Panc1 (cell line): ENCODE data around the gene PKNOX2. TPM values are rescaled to one million over a fixed set of nuclear protein-coding genes. Genes with fewer than 3 reads are reported as not detected.

ENCODE experiments used
- ATAC-seq: fragments of 200-7000 bp; cut with Tn5 transposase; 2 replicates; pipeline ENCODE4 v1.9.1; 2020; ENCODE audit warnings: mild to moderate bottlenecking, moderate library complexity
- BruUV-seq: library from RNA; stranded (reverse); fragments of 400-500 nt; replicated peaks from 2 replicates; lab custom pipeline; 2021; lab: Mats Ljungman, UMichigan
- CTCF ChIA-PET: fragments of 300-600 bp; sonication (Branson Sonifier 250); formaldehyde crosslinking; loops from one replicate; lab custom pipeline; 2022; ENCODE audit warnings: antibody characterized with exemption; lab: Charles Lee
- POLR2A ChIA-PET: fragments of 300-600 bp; sonication (Branson Sonifier 250); formaldehyde crosslinking; loops from one replicate; lab custom pipeline; 2022; ENCODE audit warnings: antibody characterized with exemption; lab: Charles Lee
- DNase-seq: peaks from one replicate; pipeline ENCODE4 v3.0.0-alpha.2; 2010; ENCODE audit warnings: low read depth, low spot score
- H3K27ac ChIP-seq: 2 replicates; pipeline ENCODE4 v1.5.1; 2011; ENCODE audit warnings: mild to moderate bottlenecking, low read length, inconsistent platforms
- H3K27me3 ChIP-seq: fragments of 200-500 bp; sonication (Bioruptor generic); 2 replicates; pipeline ENCODE4 v1.6.0; 2014; ENCODE audit warnings: low read length, inconsistent platforms; ENCODE audit not compliant: control insufficient read depth, insufficient read depth
- H3K36me3 ChIP-seq: fragments of 200-500 bp; sonication (Bioruptor generic); 2 replicates; pipeline ENCODE4 v1.5.1; 2014; ENCODE audit warnings: inconsistent platforms, mild to moderate bottlenecking, low read length, moderate library complexity; ENCODE audit not compliant: control insufficient read depth, insufficient read depth
- H3K4me1 ChIP-seq: 2 replicates; pipeline ENCODE4 v1.5.1; 2011; ENCODE audit warnings: inconsistent platforms, mild to moderate bottlenecking, low read length, moderate library complexity; ENCODE audit not compliant: control insufficient read depth, insufficient read depth
- H3K4me3 ChIP-seq, 2 experiments: 2 replicates each; pipeline ENCODE4 v1.5.1; 2011 to 2012; ENCODE audit warnings: low read depth in 2 of 2, low read length in 2 of 2, mild to moderate bottlenecking in 2 of 2, inconsistent platforms in 1 of 2, moderate library complexity in 1 of 2
- H3K9me3 ChIP-seq: fragments of 200-500 bp; sonication (Bioruptor generic); 2 replicates; pipeline ENCODE4 v1.5.1; 2014; ENCODE audit warnings: low read depth, mild to moderate bottlenecking, inconsistent platforms, low read length, moderate library complexity; ENCODE audit not compliant: control insufficient read depth, insufficient read depth
- POLR2AphosphoS5 ChIP-seq: IDR thresholded peaks from 2 replicates; pipeline ENCODE4 v1.6.1; 2012; ENCODE audit warnings: mild to moderate bottlenecking, low read depth, low read length, moderate library complexity
- SIN3A ChIP-seq: IDR thresholded peaks from 2 replicates; pipeline ENCODE4 v1.6.1; 2012; ENCODE audit warnings: low read depth, mild to moderate bottlenecking, low read length, moderate library complexity, borderline replicate concordance; ENCODE audit not compliant: insufficient read depth
- TCF7L2 ChIP-seq: IDR thresholded peaks from 2 replicates; pipeline ENCODE4 v1.6.1; 2011; ENCODE audit warnings: mild to moderate bottlenecking, low read depth, low read length, inconsistent platforms
- in situ Hi-C: cut with HindIII; loops from 2 replicates; pipeline ENCODE4 v1.10.0; 2016; ENCODE audit warnings: low sequenced_read_pairs, low pct_unique_long_range_greater_than_20kb
- intact Hi-C: fragments of 100-400 bp; cut with micrococcal nuclease; formaldehyde crosslinking; loops from one replicate; pipeline ENCODE4 v1.10.0; 2022; ENCODE audit not compliant: unreplicated experiment
- total RNA-seq: library from RNA; stranded (reverse); gene quantifications from one replicate; pipeline ENCODE4 v1.2.1, GENCODE V29; 2021; ENCODE audit not compliant: unreplicated experiment
- TF ChIP-seq, protein P1 (sequence below): fragments of 450-650 bp; IDR thresholded peaks from 2 replicates; pipeline ENCODE4 v1.5.1; 2017; ENCODE audit warnings: mild to moderate bottlenecking
- TF ChIP-seq, protein P2 (sequence below), 2 experiments: IDR thresholded peaks; 2 replicates each; pipeline ENCODE4 v1.6.1; 2011 to 2012; ENCODE audit warnings: low read depth in 2 of 2, control low read depth in 1 of 2, low read length in 1 of 2, mild to moderate bottlenecking in 1 of 2, moderate library complexity in 1 of 2; ENCODE audit not compliant: insufficient read depth in 1 of 2

Gene PKNOX2
- total RNA-seq, 1 experiment from 2014 or later: not detected

DNA sequence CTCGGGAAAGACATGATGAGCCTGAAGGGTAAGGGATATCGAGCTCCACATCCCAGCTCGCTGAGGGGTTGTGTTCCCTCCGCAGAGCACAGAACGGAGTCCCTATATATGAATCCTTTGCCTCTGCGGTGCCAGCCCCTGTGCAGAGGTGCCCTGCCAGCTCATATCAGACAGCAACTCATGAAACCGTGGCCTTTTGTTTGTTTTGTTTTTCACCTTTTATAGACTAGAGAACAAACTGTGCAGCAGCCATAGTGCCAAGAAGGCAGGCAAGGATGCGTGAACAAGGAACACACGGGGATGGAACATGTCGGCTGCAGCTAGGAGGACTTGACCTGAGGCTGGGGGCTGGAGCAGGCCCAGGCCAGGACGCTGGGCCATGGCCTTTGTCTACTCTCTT lies 109.8 kb downstream of the PKNOX2 start:
- H3K36me3 ChIP-seq: no peaks in the 10 kb centered on the region
- H3K4me1 ChIP-seq: no peaks in the 10 kb centered on the region
- ATAC-seq: no peak
- no peak for DNase-seq
- H3K9me3 ChIP-seq: no peaks in the 10 kb centered on the region
- H3K27me3 ChIP-seq: peaks cover 30% of the 10 kb centered on the region
- no peak overlapping the region for H3K4me3 ChIP-seq
- TF ChIP-seq SIN3A (no peak), POLR2AphosphoS5 (no peak), TCF7L2 (no peak)
- TF ChIP-seq, protein P1, sequence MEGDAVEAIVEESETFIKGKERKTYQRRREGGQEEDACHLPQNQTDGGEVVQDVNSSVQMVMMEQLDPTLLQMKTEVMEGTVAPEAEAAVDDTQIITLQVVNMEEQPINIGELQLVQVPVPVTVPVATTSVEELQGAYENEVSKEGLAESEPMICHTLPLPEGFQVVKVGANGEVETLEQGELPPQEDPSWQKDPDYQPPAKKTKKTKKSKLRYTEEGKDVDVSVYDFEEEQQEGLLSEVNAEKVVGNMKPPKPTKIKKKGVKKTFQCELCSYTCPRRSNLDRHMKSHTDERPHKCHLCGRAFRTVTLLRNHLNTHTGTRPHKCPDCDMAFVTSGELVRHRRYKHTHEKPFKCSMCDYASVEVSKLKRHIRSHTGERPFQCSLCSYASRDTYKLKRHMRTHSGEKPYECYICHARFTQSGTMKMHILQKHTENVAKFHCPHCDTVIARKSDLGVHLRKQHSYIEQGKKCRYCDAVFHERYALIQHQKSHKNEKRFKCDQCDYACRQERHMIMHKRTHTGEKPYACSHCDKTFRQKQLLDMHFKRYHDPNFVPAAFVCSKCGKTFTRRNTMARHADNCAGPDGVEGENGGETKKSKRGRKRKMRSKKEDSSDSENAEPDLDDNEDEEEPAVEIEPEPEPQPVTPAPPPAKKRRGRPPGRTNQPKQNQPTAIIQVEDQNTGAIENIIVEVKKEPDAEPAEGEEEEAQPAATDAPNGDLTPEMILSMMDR: no peak
- TF ChIP-seq, protein P2, sequence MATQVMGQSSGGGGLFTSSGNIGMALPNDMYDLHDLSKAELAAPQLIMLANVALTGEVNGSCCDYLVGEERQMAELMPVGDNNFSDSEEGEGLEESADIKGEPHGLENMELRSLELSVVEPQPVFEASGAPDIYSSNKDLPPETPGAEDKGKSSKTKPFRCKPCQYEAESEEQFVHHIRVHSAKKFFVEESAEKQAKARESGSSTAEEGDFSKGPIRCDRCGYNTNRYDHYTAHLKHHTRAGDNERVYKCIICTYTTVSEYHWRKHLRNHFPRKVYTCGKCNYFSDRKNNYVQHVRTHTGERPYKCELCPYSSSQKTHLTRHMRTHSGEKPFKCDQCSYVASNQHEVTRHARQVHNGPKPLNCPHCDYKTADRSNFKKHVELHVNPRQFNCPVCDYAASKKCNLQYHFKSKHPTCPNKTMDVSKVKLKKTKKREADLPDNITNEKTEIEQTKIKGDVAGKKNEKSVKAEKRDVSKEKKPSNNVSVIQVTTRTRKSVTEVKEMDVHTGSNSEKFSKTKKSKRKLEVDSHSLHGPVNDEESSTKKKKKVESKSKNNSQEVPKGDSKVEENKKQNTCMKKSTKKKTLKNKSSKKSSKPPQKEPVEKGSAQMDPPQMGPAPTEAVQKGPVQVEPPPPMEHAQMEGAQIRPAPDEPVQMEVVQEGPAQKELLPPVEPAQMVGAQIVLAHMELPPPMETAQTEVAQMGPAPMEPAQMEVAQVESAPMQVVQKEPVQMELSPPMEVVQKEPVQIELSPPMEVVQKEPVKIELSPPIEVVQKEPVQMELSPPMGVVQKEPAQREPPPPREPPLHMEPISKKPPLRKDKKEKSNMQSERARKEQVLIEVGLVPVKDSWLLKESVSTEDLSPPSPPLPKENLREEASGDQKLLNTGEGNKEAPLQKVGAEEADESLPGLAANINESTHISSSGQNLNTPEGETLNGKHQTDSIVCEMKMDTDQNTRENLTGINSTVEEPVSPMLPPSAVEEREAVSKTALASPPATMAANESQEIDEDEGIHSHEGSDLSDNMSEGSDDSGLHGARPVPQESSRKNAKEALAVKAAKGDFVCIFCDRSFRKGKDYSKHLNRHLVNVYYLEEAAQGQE (IDR thresholded peaks at IDR 0.05; ENCODE audit: insufficient read depth in 1 of 2, low read depth in 2 of 2, low read length in 1 of 2): no peak
- ChIA-PET POLR2A (no interaction called here), CTCF (no interaction called here)
- intact Hi-C loops (no loop called here), in situ Hi-C loops (no loop called here)
- no peak overlapping the region for H3K27ac ChIP-seq
- no TSS peak for BruUV-seq

DNA sequence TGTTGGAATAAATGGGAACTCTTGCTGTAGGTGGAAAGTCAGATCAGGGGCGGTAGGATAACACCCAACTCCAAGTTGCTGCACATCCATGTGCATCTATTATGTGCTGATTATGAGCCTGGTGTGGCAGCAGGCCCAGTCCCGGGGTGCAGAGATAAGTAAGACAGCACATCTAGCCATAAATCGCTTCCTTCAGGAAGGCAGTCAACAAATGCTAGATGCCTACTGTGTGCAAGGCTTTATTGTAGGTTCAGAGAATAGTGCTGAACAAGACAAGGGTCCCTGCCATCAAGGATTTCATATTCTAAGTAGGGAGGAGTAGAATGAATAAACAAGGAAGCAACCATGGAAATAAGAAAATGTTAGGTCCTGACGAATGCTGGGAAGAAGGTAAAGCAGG lies 110.2 kb downstream of the PKNOX2 start:
- BruUV-seq: no TSS peak

More for the DNA sequence above, 110.2 kb downstream of the PKNOX2 start:
- no peaks in the 10 kb centered on the region for H3K4me1 ChIP-seq
- TF ChIP-seq POLR2AphosphoS5 (no peak), SIN3A (no peak), TCF7L2 (no peak)
- TF ChIP-seq, protein P1: no peak
- TF ChIP-seq, protein P2 (IDR thresholded peaks at IDR 0.05; ENCODE audit: insufficient read depth in 1 of 2, low read depth in 2 of 2, low read length in 1 of 2): no peak
- in situ Hi-C loops (no loop called here), intact Hi-C loops (no loop called here)
- peaks cover 30% of the 10 kb centered on the region for H3K27me3 ChIP-seq
- CTCF ChIA-PET: no interaction called here
- POLR2A ChIA-PET: no interaction called here
- no peaks in the 10 kb centered on the region for H3K36me3 ChIP-seq
- H3K9me3 ChIP-seq: no peaks in the 10 kb centered on the region
- DNase-seq (no peak), ATAC-seq (no peak)
- no peak overlapping the region for H3K27ac ChIP-seq
- H3K4me3 ChIP-seq: no peak overlapping the region
